GM10266 (cell line): ENCODE data around the gene HOMEZ.

ENCODE experiments used
- DNase-seq: peaks from one replicate; pipeline ENCODE4 v3.0.0; 2012; ENCODE audit errors: extremely low spot score
- TF ChIP-seq, protein P1 (sequence below): IDR thresholded peaks from 2 replicates; pipeline ENCODE4 v1.5.1; 2012; ENCODE audit warnings: mild to moderate bottlenecking, low read depth; ENCODE audit not compliant: control insufficient read depth, insufficient read depth; ENCODE audit errors: missing control alignments

HOMEZ gene

DNA sequence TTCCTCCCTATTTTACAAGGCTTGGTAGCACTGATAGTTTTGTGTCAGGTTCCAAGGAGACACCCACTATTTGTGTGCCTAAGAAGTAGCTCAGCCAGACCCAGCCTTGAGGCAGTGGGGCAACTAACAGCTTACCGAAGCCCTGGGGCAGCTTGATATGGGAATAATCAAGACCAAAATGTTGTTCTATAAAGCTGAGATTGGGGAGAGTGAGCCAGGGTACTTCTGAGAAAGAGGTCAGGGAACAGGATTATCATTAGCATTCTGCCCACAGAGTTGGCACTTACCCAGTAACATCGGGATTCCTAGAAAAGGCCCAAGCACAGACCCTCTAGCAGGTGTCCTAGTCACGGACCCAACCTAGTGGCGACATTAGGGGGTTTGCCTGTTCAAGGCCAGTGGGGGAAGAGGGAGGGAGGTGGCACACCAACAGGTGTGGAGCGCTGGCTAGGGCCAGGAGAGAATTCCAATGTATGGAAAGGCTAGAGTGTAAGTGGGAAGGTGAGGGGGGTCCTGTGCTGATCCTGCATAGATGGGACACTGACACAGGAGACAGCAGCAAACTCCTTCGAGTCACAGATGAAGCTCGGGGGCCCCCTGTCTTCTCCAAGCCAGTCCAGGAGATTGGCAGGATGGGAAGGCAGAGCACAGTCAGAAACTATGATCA lies 11.8 kb upstream of the HOMEZ start:
- DNase-seq, result no peak
- TF ChIP-seq, protein P1, sequence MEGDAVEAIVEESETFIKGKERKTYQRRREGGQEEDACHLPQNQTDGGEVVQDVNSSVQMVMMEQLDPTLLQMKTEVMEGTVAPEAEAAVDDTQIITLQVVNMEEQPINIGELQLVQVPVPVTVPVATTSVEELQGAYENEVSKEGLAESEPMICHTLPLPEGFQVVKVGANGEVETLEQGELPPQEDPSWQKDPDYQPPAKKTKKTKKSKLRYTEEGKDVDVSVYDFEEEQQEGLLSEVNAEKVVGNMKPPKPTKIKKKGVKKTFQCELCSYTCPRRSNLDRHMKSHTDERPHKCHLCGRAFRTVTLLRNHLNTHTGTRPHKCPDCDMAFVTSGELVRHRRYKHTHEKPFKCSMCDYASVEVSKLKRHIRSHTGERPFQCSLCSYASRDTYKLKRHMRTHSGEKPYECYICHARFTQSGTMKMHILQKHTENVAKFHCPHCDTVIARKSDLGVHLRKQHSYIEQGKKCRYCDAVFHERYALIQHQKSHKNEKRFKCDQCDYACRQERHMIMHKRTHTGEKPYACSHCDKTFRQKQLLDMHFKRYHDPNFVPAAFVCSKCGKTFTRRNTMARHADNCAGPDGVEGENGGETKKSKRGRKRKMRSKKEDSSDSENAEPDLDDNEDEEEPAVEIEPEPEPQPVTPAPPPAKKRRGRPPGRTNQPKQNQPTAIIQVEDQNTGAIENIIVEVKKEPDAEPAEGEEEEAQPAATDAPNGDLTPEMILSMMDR, result no peak

DNA sequence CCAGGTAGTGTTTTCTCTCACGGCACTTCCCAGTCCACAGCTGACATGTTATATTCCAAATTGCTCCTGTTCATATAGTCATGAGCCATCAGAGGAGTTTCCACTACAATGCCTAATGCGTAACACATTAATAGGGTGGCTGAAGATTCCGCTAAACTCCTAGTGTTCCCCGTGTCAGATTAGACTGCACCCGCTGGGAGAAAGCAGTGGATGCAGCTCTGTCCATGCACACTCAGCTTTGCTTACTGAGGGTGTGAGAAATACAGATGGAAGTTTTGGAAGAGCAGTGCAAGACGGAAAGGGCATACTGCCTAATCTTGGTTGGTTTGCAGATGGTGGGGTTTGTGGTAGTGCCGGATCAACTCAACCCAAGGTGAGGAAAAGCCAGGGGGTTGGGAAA lies 11.2 kb upstream of the HOMEZ start:
- DNase-seq, result no peak
- TF ChIP-seq, protein P1, result no peak

DNA sequence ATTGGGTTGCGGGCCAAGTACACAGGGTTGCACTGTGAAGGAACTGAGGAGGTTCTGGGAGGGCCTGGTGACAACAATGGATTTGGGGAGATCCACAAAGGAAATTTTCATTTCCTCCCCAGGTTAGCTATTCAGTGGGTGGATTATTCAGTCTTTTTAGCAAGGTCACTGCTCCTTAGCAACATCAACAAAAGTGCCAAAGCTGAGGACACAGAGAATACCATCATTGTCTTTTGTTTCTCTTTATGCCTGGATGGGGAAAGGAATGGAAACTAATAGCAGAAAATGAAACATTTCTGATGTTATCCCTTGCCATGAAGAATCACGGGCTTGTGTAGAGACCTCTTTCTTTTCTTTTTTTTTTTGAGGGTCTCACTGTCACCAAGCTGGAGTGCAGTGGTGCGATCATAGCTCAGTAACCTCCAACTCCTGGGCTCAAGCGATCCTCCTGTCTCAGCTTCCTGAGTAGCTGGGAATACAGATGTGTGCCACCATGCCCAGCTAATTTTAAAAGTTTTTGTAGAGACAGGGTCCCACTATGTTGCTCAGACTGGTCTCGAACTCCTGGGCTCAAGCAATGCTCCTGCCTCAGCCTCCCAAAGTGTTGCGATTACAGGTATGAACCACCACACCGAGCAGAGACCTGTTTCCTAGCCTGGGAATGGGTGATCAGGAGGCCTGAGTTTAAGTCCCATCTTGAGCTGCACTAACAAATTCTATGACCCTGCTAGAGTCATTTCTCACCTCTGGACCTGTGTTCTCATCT lies 10.3 kb upstream of the HOMEZ start:
- TF ChIP-seq, protein P1, result no peak
- no peak for DNase-seq

DNA sequence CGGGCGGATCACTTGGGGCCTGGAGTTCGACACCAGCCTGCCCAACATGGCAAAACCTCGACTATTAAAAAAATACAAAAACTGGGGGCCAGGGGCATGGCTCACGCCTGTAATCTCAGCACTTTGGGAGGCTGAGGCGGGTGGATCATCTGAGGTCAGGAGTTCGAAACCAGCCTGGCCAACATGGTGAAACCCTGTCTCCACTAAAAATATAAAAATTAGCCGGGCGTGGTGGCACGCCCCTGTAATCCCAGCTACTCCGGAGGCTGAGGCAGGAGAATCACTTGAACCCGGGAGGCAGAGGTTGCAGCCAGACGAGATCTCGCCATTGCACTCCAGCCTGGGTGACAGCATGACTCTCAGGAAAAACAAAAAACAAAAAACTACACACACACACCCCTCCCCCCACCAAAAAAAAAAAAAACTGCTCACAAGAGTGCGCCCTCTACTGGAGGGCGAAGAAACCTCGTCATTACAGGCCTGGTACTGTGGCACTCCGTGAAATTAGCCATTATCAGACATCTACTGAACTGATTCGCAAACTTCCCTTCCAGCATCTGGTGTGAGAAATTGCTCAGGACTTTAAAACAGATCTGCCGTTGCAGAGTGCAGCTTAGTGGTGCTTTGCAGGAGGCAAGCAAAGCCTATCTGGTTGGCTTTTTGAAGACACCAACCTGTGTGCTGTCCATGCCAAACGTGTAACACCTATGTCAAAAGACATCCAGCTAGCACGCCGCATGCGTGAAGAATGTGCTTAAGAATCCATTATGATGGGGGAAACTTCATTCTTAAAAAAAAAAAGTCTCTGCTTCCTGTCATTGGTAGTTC lies 9.0 kb upstream of the HOMEZ start:
- DNase-seq, result peak; percentile 26
- TF ChIP-seq, protein P1, result peak; percentile 78

DNA sequence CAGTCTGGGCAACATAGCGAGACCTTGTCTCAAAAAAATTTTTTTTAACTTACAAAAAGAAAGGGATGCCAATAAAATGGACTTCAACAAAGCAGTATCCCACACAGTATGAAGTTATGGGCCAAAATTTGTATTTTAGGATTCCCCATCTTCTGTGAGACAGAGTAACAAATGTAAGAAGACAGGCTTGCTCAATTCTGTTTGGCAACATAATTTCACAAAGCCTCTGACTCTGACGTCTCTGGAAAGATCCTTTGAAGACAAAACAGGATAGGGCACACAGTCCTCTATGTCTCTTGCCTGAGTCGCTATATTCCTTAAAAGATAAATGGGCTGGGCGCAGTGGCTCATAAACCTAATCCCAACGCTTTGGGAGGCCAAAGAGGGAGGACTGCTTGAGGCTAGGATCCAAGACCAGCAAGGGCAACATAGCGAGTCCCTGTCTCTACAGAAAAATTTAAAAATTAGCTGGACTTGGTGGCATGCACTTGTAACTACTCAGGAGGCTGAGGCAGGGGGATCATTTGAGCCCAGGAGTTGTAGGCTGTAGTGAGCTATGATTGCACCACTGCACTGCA lies 1.1 kb upstream of the HOMEZ start:
- DNase-seq, result no peak
- TF ChIP-seq, protein P1, result no peak

DNA sequence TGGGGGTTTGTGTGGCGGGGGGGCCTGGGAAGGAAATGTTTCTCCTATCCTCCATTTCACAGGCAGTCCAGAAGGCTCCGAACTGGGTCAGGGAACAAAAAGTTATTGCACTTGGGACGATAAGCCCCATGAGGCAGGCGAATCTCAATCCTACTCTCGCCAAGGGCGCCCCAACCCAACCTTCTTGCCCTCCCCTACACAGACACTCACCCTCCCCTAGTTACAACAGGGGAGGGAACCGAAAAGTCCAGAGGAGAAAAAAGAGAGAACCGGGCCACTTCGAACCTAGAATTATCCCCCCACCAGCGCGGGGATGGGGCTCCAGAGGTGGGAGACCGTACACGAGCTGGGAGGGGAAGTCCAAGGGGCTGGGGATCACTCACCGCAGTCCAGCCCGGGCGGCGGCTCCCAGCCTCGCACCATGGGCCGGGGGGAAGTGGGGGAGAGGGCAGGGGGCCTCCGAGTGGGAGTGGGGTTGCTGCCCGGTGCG lies 357 bp downstream of the HOMEZ start:
- TF ChIP-seq, protein P1, result no peak
- peak; percentile 39 for DNase-seq
